ENCODE measurements around the gene ZNF226. TPM values are rescaled to one million over a fixed set of nuclear protein-coding genes. Genes with fewer than 3 reads are reported as not detected.

The ZNF226 gene
- total RNA-seq, 1 experiment from 2014 or later: 21.4 TPM

DNA sequence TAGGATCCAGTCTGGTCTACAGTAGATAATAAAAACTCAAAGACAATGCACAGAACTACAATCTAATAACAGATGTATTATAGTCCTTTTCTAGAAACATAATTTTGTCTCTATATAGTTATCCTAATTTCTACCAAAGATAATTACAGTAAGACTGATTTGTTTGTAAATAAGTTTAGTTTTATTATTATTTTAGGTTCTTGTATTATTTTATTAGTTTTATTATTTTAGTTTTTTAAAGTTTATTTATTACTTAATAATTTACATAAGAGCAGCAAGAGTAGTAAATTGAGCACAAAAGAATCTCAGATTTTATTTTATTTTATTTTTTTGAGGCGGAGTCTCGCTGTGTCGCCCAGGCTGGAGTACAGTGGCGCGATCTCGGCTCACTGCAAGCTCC lies 25.1 kb downstream of the ZNF226 start:
- Histone ChIP-seq H3K27me3 (replicated peaks; ENCODE audit: insufficient read depth, low read depth, low read length, poor library complexity) (peaks cover 8% of the 10 kb centered on the region), H3K36me3 (ENCODE audit: insufficient read depth, low read length, poor library complexity, severe bottlenecking) (no peaks in the 10 kb centered on the region), H3K27ac (ENCODE audit: low read depth, low read length, poor library complexity, severe bottlenecking) (no peak overlapping the region), H3K4me1 (ENCODE audit: insufficient read depth, low read length, poor library complexity, severe bottlenecking) (no peaks in the 10 kb centered on the region), H3K4me3 (ENCODE audit: low read depth, low read length, poor library complexity, severe bottlenecking) (no peak overlapping the region), H3K9me3 (ENCODE audit: low read depth, low read length, poor library complexity, severe bottlenecking) (peaks cover 6% of the 10 kb centered on the region)
- intact Hi-C loops (cut with micrococcal nuclease; ENCODE audit: unreplicated experiment): no loop called here
- no peak for DNase-seq (ENCODE audit: low spot score)
- ChIA-PET CTCF (no interaction called here), POLR2A (ENCODE audit: low non-redundant PET) (no interaction called here)
- no peak for TF ChIP-seq EZH2 (IDR thresholded peaks at IDR 0.05; ENCODE audit: borderline replicate concordance, low read depth, low read length, poor library complexity, severe bottlenecking)
- TF ChIP-seq, protein P1, sequence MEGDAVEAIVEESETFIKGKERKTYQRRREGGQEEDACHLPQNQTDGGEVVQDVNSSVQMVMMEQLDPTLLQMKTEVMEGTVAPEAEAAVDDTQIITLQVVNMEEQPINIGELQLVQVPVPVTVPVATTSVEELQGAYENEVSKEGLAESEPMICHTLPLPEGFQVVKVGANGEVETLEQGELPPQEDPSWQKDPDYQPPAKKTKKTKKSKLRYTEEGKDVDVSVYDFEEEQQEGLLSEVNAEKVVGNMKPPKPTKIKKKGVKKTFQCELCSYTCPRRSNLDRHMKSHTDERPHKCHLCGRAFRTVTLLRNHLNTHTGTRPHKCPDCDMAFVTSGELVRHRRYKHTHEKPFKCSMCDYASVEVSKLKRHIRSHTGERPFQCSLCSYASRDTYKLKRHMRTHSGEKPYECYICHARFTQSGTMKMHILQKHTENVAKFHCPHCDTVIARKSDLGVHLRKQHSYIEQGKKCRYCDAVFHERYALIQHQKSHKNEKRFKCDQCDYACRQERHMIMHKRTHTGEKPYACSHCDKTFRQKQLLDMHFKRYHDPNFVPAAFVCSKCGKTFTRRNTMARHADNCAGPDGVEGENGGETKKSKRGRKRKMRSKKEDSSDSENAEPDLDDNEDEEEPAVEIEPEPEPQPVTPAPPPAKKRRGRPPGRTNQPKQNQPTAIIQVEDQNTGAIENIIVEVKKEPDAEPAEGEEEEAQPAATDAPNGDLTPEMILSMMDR (conservative IDR thresholded peaks at IDR 0.05; ENCODE audit: low read depth, low read length): no peak
- BruUV-seq (replicated peaks): no TSS peak

DNA sequence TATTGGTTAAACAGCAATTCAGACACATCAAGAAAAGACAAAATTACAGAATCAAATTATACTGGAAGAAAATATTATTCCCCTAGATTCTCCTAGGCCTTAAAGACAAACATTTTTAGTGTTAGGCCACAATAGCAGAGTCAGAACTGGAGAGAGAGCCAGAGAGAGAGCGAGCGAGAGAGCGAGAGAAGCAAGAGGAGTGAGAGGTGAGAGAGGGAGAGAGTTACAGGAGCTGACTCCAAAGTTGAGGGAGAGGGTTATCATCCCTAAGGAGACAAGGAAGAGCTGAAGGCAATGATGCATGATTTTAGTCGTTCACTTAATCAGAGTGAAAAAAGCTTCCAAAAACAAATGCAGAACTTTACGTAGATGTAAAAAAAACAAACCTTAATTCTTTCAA lies 27.2 kb downstream of the ZNF226 start:
- peaks cover 6% of the 10 kb centered on the region for H3K9me3 ChIP-seq (ENCODE audit: low read depth, low read length, poor library complexity, severe bottlenecking)
- BruUV-seq (replicated peaks): no TSS peak
- H3K27me3 ChIP-seq (replicated peaks; ENCODE audit: insufficient read depth, low read depth, low read length, poor library complexity): peaks cover 8% of the 10 kb centered on the region
- intact Hi-C loops (cut with micrococcal nuclease; ENCODE audit: unreplicated experiment): no loop called here
- H3K4me1 ChIP-seq (ENCODE audit: insufficient read depth, low read length, poor library complexity, severe bottlenecking): no peaks in the 10 kb centered on the region
- no peak for TF ChIP-seq EZH2 (IDR thresholded peaks at IDR 0.05; ENCODE audit: borderline replicate concordance, low read depth, low read length, poor library complexity, severe bottlenecking)
- POLR2A ChIA-PET (ENCODE audit: low non-redundant PET): no interaction called here
- no peak overlapping the region for H3K4me3 ChIP-seq (ENCODE audit: low read depth, low read length, poor library complexity, severe bottlenecking)
- H3K27ac ChIP-seq (ENCODE audit: low read depth, low read length, poor library complexity, severe bottlenecking): no peak overlapping the region
- no peaks in the 10 kb centered on the region for H3K36me3 ChIP-seq (ENCODE audit: insufficient read depth, low read length, poor library complexity, severe bottlenecking)
- no peak for DNase-seq (ENCODE audit: low spot score)
- CTCF ChIA-PET: no interaction called here

DNA sequence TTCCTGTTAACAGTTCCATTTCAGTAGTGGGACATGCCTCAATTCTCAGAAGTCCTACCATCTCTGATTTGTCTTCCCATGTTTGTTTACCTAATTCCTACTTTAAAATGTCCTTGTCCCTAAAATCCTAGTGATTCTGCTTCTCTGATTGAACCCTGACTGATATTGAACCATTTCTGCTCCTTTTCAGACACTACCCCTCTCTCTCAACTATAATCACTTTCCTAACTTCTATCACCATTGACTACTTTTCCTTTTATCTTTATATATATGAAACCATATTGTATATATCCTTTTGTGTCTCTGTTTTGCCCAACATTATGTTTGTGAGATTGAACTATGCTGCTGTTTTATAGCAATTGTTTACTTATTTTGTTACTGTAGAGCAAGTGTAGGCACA lies 31.9 kb downstream of the ZNF226 start:
- DNase-seq (ENCODE audit: low spot score): no peak
- no TSS peak for BruUV-seq (replicated peaks)
- Histone ChIP-seq H3K36me3 (ENCODE audit: insufficient read depth, low read length, poor library complexity, severe bottlenecking) (no peaks in the 10 kb centered on the region), H3K27me3 (replicated peaks; ENCODE audit: insufficient read depth, low read depth, low read length, poor library complexity) (peaks cover 8% of the 10 kb centered on the region), H3K4me3 (ENCODE audit: low read depth, low read length, poor library complexity, severe bottlenecking) (no peak overlapping the region), H3K27ac (ENCODE audit: low read depth, low read length, poor library complexity, severe bottlenecking) (no peak overlapping the region), H3K9me3 (ENCODE audit: low read depth, low read length, poor library complexity, severe bottlenecking) (peaks cover 6% of the 10 kb centered on the region), H3K4me1 (ENCODE audit: insufficient read depth, low read length, poor library complexity, severe bottlenecking) (no peaks in the 10 kb centered on the region)
- CTCF ChIA-PET: no interaction called here
- POLR2A ChIA-PET (ENCODE audit: low non-redundant PET): no interaction called here
- no peak for TF ChIP-seq EZH2 (IDR thresholded peaks at IDR 0.05; ENCODE audit: borderline replicate concordance, low read depth, low read length, poor library complexity, severe bottlenecking)
- TF ChIP-seq, protein P1 (conservative IDR thresholded peaks at IDR 0.05; ENCODE audit: low read depth, low read length): no peak
- intact Hi-C loops (cut with micrococcal nuclease; ENCODE audit: unreplicated experiment): no loop called here

DNA sequence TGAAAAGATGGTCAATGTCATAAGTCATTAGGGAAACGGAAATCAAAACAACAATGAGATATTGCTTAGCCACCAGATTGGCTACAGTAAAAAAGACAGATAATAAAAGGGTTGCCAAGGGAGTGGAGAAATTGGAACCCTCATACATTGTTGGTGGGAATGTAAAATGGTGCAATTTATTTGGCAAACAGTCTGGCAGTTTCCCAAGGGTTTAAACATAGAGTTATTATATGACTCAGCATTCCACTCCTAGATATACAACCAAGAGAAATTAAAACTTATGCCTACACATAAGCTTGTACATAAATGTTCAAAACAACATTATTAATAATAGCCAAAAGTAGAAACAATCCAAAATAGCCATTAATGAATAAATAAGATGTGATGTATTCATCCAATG lies 37.6 kb downstream of the ZNF226 start:
- no TSS peak for BruUV-seq (replicated peaks)
- Histone ChIP-seq H3K4me3 (ENCODE audit: low read depth, low read length, poor library complexity, severe bottlenecking) (no peak overlapping the region), H3K9me3 (ENCODE audit: low read depth, low read length, poor library complexity, severe bottlenecking) (peaks cover 10% of the 10 kb centered on the region), H3K27me3 (replicated peaks; ENCODE audit: insufficient read depth, low read depth, low read length, poor library complexity) (no peaks in the 10 kb centered on the region), H3K4me1 (ENCODE audit: insufficient read depth, low read length, poor library complexity, severe bottlenecking) (no peaks in the 10 kb centered on the region), H3K36me3 (ENCODE audit: insufficient read depth, low read length, poor library complexity, severe bottlenecking) (no peaks in the 10 kb centered on the region), H3K27ac (ENCODE audit: low read depth, low read length, poor library complexity, severe bottlenecking) (no peak overlapping the region)
- no peak for DNase-seq (ENCODE audit: low spot score)
- ChIA-PET POLR2A (ENCODE audit: low non-redundant PET) (no interaction called here), CTCF (no interaction called here)
- TF ChIP-seq, protein P1 (conservative IDR thresholded peaks at IDR 0.05; ENCODE audit: low read depth, low read length): no peak
- no peak for TF ChIP-seq EZH2 (IDR thresholded peaks at IDR 0.05; ENCODE audit: borderline replicate concordance, low read depth, low read length, poor library complexity, severe bottlenecking)
- intact Hi-C loops (cut with micrococcal nuclease; ENCODE audit: unreplicated experiment): no loop called here

Measured in A673 (cell line).